Measurements from ENCODE around the gene SCYGR6.
A peak's percentile ranks its signal among the peaks of the same experiment; 100 is the strongest.
"Not testable (repeated sequence)": the region's sequence is repeated elsewhere in the genome, so short reads cannot be mapped to it uniquely, and the experiment has no call there.

SCYGR6 gene

GRCh38 chr2:227724394-227725039 lies at the start of gene SCYGR6:
SCYGR6 (minus strand) TSS chr2:227724757; CDS start chr2:227724757, 0 bp downstream.
- ATAC-seq (no peak), DNase-seq (no peak)
- Mint-ChIP-seq H3K9me3 (no peaks in the 10 kb centered on the region), H3K36me3 (ENCODE audit: low read depth) (no peaks in the 10 kb centered on the region), H3K4me1 (no peaks in the 10 kb centered on the region), H3K27me3 (peaks cover 10% of the 10 kb centered on the region), H3K4me3 (no peak within 1 kb of the TSS), H3K27ac (no peak within 1 kb of the TSS)

- no peak for ATAC-seq
- Mint-ChIP-seq H3K27me3 (peaks cover 6% of the 10 kb centered on the region), H3K4me3 (peak overlapping the region; percentile 5), H3K36me3 (ENCODE audit: low read depth) (no peaks in the 10 kb centered on the region), H3K27ac (peak overlapping the region; percentile 81), H3K9me3 (no peaks in the 10 kb centered on the region), H3K4me1 (peaks cover 26% of the 10 kb centered on the region)
- no peak for DNase-seq
Measured at GRCh38 chr2:227774011-227774624, 49.6 kb upstream of the SCYGR6 start.

- peaks cover 2% of the 10 kb centered on the region for H3K27me3 Mint-ChIP-seq
- ATAC-seq (no peak), DNase-seq (no peak)
- H3K36me3 Mint-ChIP-seq (ENCODE audit: low read depth) = no peaks in the 10 kb centered on the region
- H3K9me3 Mint-ChIP-seq = no peaks in the 10 kb centered on the region
- no peak overlapping the region for H3K27ac Mint-ChIP-seq
- peaks cover 26% of the 10 kb centered on the region for H3K4me1 Mint-ChIP-seq
- no peak overlapping the region for H3K4me3 Mint-ChIP-seq
Measured at GRCh38 chr2:227772932-227773331, 48.4 kb upstream of the SCYGR6 start.

GRCh38 chr2:227772197-227772661 lies 47.7 kb upstream of the SCYGR6 start:
- Mint-ChIP-seq H3K27ac (no peak overlapping the region), H3K9me3 (no peaks in the 10 kb centered on the region), H3K27me3 (peaks cover 2% of the 10 kb centered on the region), H3K36me3 (ENCODE audit: low read depth) (no peaks in the 10 kb centered on the region), H3K4me1 (peaks cover 26% of the 10 kb centered on the region), H3K4me3 (no peak overlapping the region)
- DNase-seq (no peak), ATAC-seq (no peak)

- no peaks in the 10 kb centered on the region for H3K36me3 Mint-ChIP-seq (ENCODE audit: low read depth)
- no peak overlapping the region for H3K27ac Mint-ChIP-seq
- ATAC-seq (no peak), DNase-seq (no peak)
- no peaks in the 10 kb centered on the region for H3K9me3 Mint-ChIP-seq
- H3K4me3 Mint-ChIP-seq = no peak overlapping the region
- no peaks in the 10 kb centered on the region for H3K4me1 Mint-ChIP-seq
- H3K27me3 Mint-ChIP-seq = no peaks in the 10 kb centered on the region
Measured at GRCh38 chr2:227767830-227768229, 43.3 kb upstream of the SCYGR6 start.

- no peak overlapping the region for H3K4me3 Mint-ChIP-seq
- no peaks in the 10 kb centered on the region for H3K36me3 Mint-ChIP-seq (ENCODE audit: low read depth)
- no peaks in the 10 kb centered on the region for H3K27me3 Mint-ChIP-seq
- H3K4me1 Mint-ChIP-seq = no peaks in the 10 kb centered on the region
- ATAC-seq (peak; percentile 88), DNase-seq (peak; percentile 68)
- H3K9me3 Mint-ChIP-seq = no peaks in the 10 kb centered on the region
- H3K27ac Mint-ChIP-seq = no peak overlapping the region
Measured at GRCh38 chr2:227766373-227766883, 41.9 kb upstream of the SCYGR6 start.

GRCh38 chr2:227765788-227766372 lies 41.3 kb upstream of the SCYGR6 start:
- DNase-seq (no peak), ATAC-seq (no peak)
- Mint-ChIP-seq H3K27ac (no peak overlapping the region), H3K4me3 (no peak overlapping the region), H3K9me3 (no peaks in the 10 kb centered on the region), H3K4me1 (no peaks in the 10 kb centered on the region), H3K27me3 (no peaks in the 10 kb centered on the region), H3K36me3 (ENCODE audit: low read depth) (no peaks in the 10 kb centered on the region)

- H3K4me1 Mint-ChIP-seq = no peaks in the 10 kb centered on the region
- DNase-seq (no peak), ATAC-seq (no peak)
- no peaks in the 10 kb centered on the region for H3K9me3 Mint-ChIP-seq
- H3K36me3 Mint-ChIP-seq (ENCODE audit: low read depth) = no peaks in the 10 kb centered on the region
- H3K4me3 Mint-ChIP-seq = no peak overlapping the region
- H3K27ac Mint-ChIP-seq = no peak overlapping the region
- H3K27me3 Mint-ChIP-seq = no peaks in the 10 kb centered on the region
Measured at GRCh38 chr2:227761740-227762476, 37.4 kb upstream of the SCYGR6 start.

- Mint-ChIP-seq H3K4me3 (no peak overlapping the region), H3K27ac (no peak overlapping the region), H3K4me1 (no peaks in the 10 kb centered on the region), H3K27me3 (no peaks in the 10 kb centered on the region), H3K36me3 (ENCODE audit: low read depth) (no peaks in the 10 kb centered on the region), H3K9me3 (no peaks in the 10 kb centered on the region)
- DNase-seq = no peak
- ATAC-seq = no peak
Measured at GRCh38 chr2:227759411-227760118, 35.0 kb upstream of the SCYGR6 start.

GRCh38 chr2:227756261-227756660 lies 31.7 kb upstream of the SCYGR6 start:
- not testable (repeated sequence) for H3K36me3 Mint-ChIP-seq (ENCODE audit: low read depth); H3K4me3 Mint-ChIP-seq; H3K27ac Mint-ChIP-seq; ATAC-seq; H3K4me1 Mint-ChIP-seq; H3K27me3 Mint-ChIP-seq; H3K9me3 Mint-ChIP-seq; DNase-seq

- ATAC-seq (no peak), DNase-seq (no peak)
- no peaks in the 10 kb centered on the region for H3K27me3 Mint-ChIP-seq
- H3K4me3 Mint-ChIP-seq = no peak overlapping the region
- H3K4me1 Mint-ChIP-seq = no peaks in the 10 kb centered on the region
- H3K36me3 Mint-ChIP-seq (ENCODE audit: low read depth) = no peaks in the 10 kb centered on the region
- H3K9me3 Mint-ChIP-seq = no peaks in the 10 kb centered on the region
- no peak overlapping the region for H3K27ac Mint-ChIP-seq
Measured at GRCh38 chr2:227748079-227748478, 23.5 kb upstream of the SCYGR6 start.

GRCh38 chr2:227745594-227745993 lies 21.0 kb upstream of the SCYGR6 start, which contains the start of gene SCYGR8:
SCYGR8 (plus strand) TSS chr2:227745894; CDS start chr2:227745894, 0 bp downstream.
- Mint-ChIP-seq H3K9me3 (no peaks in the 10 kb centered on the region), H3K36me3 (ENCODE audit: low read depth) (no peaks in the 10 kb centered on the region), H3K4me3 (no peak within 1 kb of the TSS), H3K27ac (no peak within 1 kb of the TSS), H3K27me3 (no peaks in the 10 kb centered on the region), H3K4me1 (no peaks in the 10 kb centered on the region)
- DNase-seq (no peak), ATAC-seq (no peak)

GRCh38 chr2:227740705-227741104 lies 16.1 kb upstream of the SCYGR6 start:
- not testable (repeated sequence) for H3K27ac Mint-ChIP-seq; H3K4me3 Mint-ChIP-seq; ATAC-seq; H3K4me1 Mint-ChIP-seq; DNase-seq; H3K9me3 Mint-ChIP-seq; H3K27me3 Mint-ChIP-seq; H3K36me3 Mint-ChIP-seq (ENCODE audit: low read depth)

- no peak overlapping the region for H3K4me3 Mint-ChIP-seq
- H3K27me3 Mint-ChIP-seq = no peaks in the 10 kb centered on the region
- DNase-seq (no peak), ATAC-seq (no peak)
- H3K27ac Mint-ChIP-seq = no peak overlapping the region
- no peaks in the 10 kb centered on the region for H3K36me3 Mint-ChIP-seq (ENCODE audit: low read depth)
- no peaks in the 10 kb centered on the region for H3K9me3 Mint-ChIP-seq
- no peaks in the 10 kb centered on the region for H3K4me1 Mint-ChIP-seq
Measured at GRCh38 chr2:227739351-227739750, 14.8 kb upstream of the SCYGR6 start.

Data from activated naive CD8-positive, alpha-beta T cell treated with anti-CD3 and anti-CD28 coated beads, Interleukin-2, amount 50 U/mL, for 24 hours (primary cell).